Mesenchymal stem cell (in vitro differentiated cells and primary cell): Measurements from ENCODE around the gene RFNG.

Source experiments
- DNase-seq: peaks from one replicate; pipeline ENCODE4 v3.0.0-alpha.2; 2013
- H2AFZ ChIP-seq: one replicate; pipeline ENCODE4 v1.6.1; 2013; ENCODE audit warnings: low read depth, mild to moderate bottlenecking, control low read depth, inconsistent platforms, low read length, moderate library complexity
- H2AK5ac ChIP-seq: 2 replicates; pipeline ENCODE4 v1.6.1; 2013; ENCODE audit warnings: low read length, moderate library complexity, mild to moderate bottlenecking, inconsistent platforms; ENCODE audit not compliant: severe bottlenecking
- H2BK120ac ChIP-seq: one replicate; pipeline ENCODE4 v1.6.1; 2013; ENCODE audit warnings: low read depth, mild to moderate bottlenecking, inconsistent platforms, low read length, moderate library complexity
- H2BK12ac ChIP-seq, 2 experiments: one replicate each; pipeline ENCODE4 v1.6.1; 2013; ENCODE audit warnings: inconsistent platforms in 2 of 2, low read length in 2 of 2, mild to moderate bottlenecking in 2 of 2, moderate library complexity in 2 of 2, control low read depth in 1 of 2
- H2BK15ac ChIP-seq: one replicate; pipeline ENCODE4 v1.6.1; 2013; ENCODE audit warnings: mild to moderate bottlenecking, low read depth, inconsistent platforms; ENCODE audit not compliant: poor library complexity, severe bottlenecking
- H2BK5ac ChIP-seq: 2 replicates; pipeline ENCODE4 v1.6.1; 2013; ENCODE audit warnings: low read depth, mild to moderate bottlenecking, low read length, control low read depth, inconsistent platforms; ENCODE audit not compliant: poor library complexity, severe bottlenecking
- H3K14ac ChIP-seq, 2 experiments: one replicate each; pipeline ENCODE4 v1.6.1; 2013; ENCODE audit warnings: inconsistent platforms in 2 of 2, low read length in 2 of 2, control low read depth in 1 of 2, mild to moderate bottlenecking in 1 of 2, moderate library complexity in 1 of 2
- H3K18ac ChIP-seq, 2 experiments: one replicate each; pipeline ENCODE4 v1.6.1; 2013; ENCODE audit warnings: inconsistent platforms in 2 of 2, low read length in 2 of 2, control low read depth in 1 of 2, low read depth in 1 of 2, mild to moderate bottlenecking in 1 of 2
- H3K23ac ChIP-seq, 2 experiments: one replicate each; pipeline ENCODE4 v1.6.1; 2013; ENCODE audit warnings: inconsistent platforms in 2 of 2, low read length in 2 of 2, mild to moderate bottlenecking in 2 of 2, moderate library complexity in 2 of 2, control low read depth in 1 of 2
- H3K27ac ChIP-seq: 2 replicates; pipeline ENCODE4 v1.5.1; 2013; ENCODE audit warnings: mild to moderate bottlenecking, moderate library complexity, low read length, control low read depth, inconsistent platforms; ENCODE audit not compliant: poor library complexity, severe bottlenecking
- H3K27me3 ChIP-seq, 2 experiments: 2 replicates each; pipeline versions ENCODE4 v1.6.1 to v1.7.0; 2013; ENCODE audit warnings: low read length in 2 of 2, mild to moderate bottlenecking in 2 of 2, moderate library complexity in 2 of 2, control low read depth in 1 of 2, inconsistent platforms in 1 of 2; ENCODE audit not compliant: control insufficient read depth in 1 of 2, insufficient read depth in 1 of 2
- H3K36me3 ChIP-seq, 2 experiments: 2 replicates each; pipeline versions ENCODE4 v1.6.1 to v1.7.0; 2013; ENCODE audit warnings: low read length in 2 of 2, control low read depth in 1 of 2, inconsistent platforms in 1 of 2, low read depth in 1 of 2, mild to moderate bottlenecking in 1 of 2; ENCODE audit not compliant: insufficient read depth in 2 of 2, control insufficient read depth in 1 of 2
- H3K4ac ChIP-seq, 2 experiments: one replicate each; pipeline ENCODE4 v1.6.1; 2013; ENCODE audit warnings: inconsistent platforms in 2 of 2, low read length in 2 of 2, mild to moderate bottlenecking in 2 of 2, moderate library complexity in 2 of 2, control low read depth in 1 of 2, low read depth in 1 of 2
- H3K4me1 ChIP-seq: 2 replicates; pipeline ENCODE4 v1.6.1; 2013; ENCODE audit warnings: low read depth, low read length, control low read depth; ENCODE audit not compliant: control insufficient read depth, insufficient read depth
- H3K4me2 ChIP-seq: 2 replicates; pipeline ENCODE4 v1.6.1; 2013; ENCODE audit warnings: low read length, mild to moderate bottlenecking, inconsistent platforms; ENCODE audit not compliant: poor library complexity, severe bottlenecking
- H3K4me3 ChIP-seq, 2 experiments: 2 replicates each; pipeline versions ENCODE4 v1.5.1 to v1.7.0; 2013; ENCODE audit warnings: low read length in 2 of 2, mild to moderate bottlenecking in 2 of 2, control low read depth in 1 of 2, low read depth in 1 of 2; ENCODE audit not compliant: insufficient read depth in 1 of 2
- H3K79me1 ChIP-seq: replicated peaks from 2 replicates; pipeline ENCODE4 v1.6.1; 2013; ENCODE audit warnings: mild to moderate bottlenecking, control low read depth, low read length, inconsistent platforms; ENCODE audit not compliant: poor library complexity, severe bottlenecking
- H3K9ac ChIP-seq: 2 replicates; pipeline ENCODE4 v1.7.0; 2013; ENCODE audit warnings: mild to moderate bottlenecking, low read length, moderate library complexity
- H3K9me3 ChIP-seq: 2 replicates; pipeline ENCODE4 v1.7.0; 2013; ENCODE audit warnings: mild to moderate bottlenecking, low read length; ENCODE audit not compliant: control insufficient read depth
- H4K8ac ChIP-seq: one replicate; pipeline ENCODE4 v1.6.1; 2013; ENCODE audit warnings: inconsistent platforms, mild to moderate bottlenecking, low read length, moderate library complexity
- H4K91ac ChIP-seq: one replicate; pipeline ENCODE4 v1.6.1; 2013; ENCODE audit warnings: mild to moderate bottlenecking, low read length, inconsistent platforms
- WGBS: methylation state at CpG from one replicate; pipeline ENCODE4 v1.1.7; 2013; ENCODE audit warnings: mixed read lengths; 5-methylcytosine and 5-hydroxymethylcytosine counted together

The RFNG gene

GRCh38 chr17:82097184-82097918 is 45.7 kb upstream of the RFNG start:
- H3K9ac ChIP-seq: peak overlapping the region; percentile 90
- peak overlapping the region; percentile 69 to 81 for H3K4ac ChIP-seq
- 1% methylated on average over 52 of the region's 77 CpGs for WGBS
- peak overlapping the region; percentile 93 for H4K91ac ChIP-seq
- peak overlapping the region; percentile 93 for H2BK15ac ChIP-seq
- H3K27me3 ChIP-seq: no peaks in the 10 kb centered on the region
- peak overlapping the region; percentile 72 to 97 for H3K23ac ChIP-seq
- H3K18ac ChIP-seq: peak overlapping the region; percentile 91 to 94
- H2BK12ac ChIP-seq: peak overlapping the region in 1 of 2 experiments; percentile 78
- H3K9me3 ChIP-seq: no peaks in the 10 kb centered on the region
- peak overlapping the region; percentile 90 for H3K4me2 ChIP-seq
- H2BK120ac ChIP-seq: peak overlapping the region; percentile 98
- peaks cover 27 to 59% of the 10 kb centered on the region in 2 experiments for H3K36me3 ChIP-seq
- no peak overlapping the region for H3K27ac ChIP-seq
- H3K4me1 ChIP-seq: peaks cover 52% of the 10 kb centered on the region
- H3K14ac ChIP-seq: peak overlapping the region; percentile 94 to 98
- H2BK5ac ChIP-seq: peak overlapping the region; percentile 60
- DNase-seq: peak; percentile 54
- no peak overlapping the region for H2AFZ ChIP-seq
- peak overlapping the region; percentile 50 for H4K8ac ChIP-seq
- H3K79me1 ChIP-seq: peaks cover 22% of the 10 kb centered on the region
- peak overlapping the region; percentile 77 to 84 for H3K4me3 ChIP-seq
- H2AK5ac ChIP-seq: no peak overlapping the region

GRCh38 chr17:82096709-82097183 is 45.1 kb upstream of the RFNG start:
- no peak overlapping the region for H2BK12ac ChIP-seq
- 42% methylated on average over 7 of the region's 8 CpGs for WGBS

GRCh38 chr17:82095777-82096708 is 44.4 kb upstream of the RFNG start:
- H3K18ac ChIP-seq: peak overlapping the region; percentile 38

More at GRCh38 chr17:82096709-82097183, 45.1 kb upstream of the RFNG start:
- H3K14ac ChIP-seq: peak overlapping the region; percentile 44 to 98
- H3K4me2 ChIP-seq: peak overlapping the region; percentile 90
- peaks cover 27% of the 10 kb centered on the region for H3K79me1 ChIP-seq
- peak overlapping the region; percentile 77 to 84 for H3K4me3 ChIP-seq
- H2AFZ ChIP-seq: no peak overlapping the region
- no peak overlapping the region for H3K27ac ChIP-seq
- peaks cover 46% of the 10 kb centered on the region for H3K4me1 ChIP-seq
- H2AK5ac ChIP-seq: no peak overlapping the region
- H3K4ac ChIP-seq: peak overlapping the region in 1 of 2 experiments; percentile 22
- H4K8ac ChIP-seq: no peak overlapping the region
- H2BK120ac ChIP-seq: peak overlapping the region; percentile 24
- peak overlapping the region in 1 of 2 experiments; percentile 57 for H3K23ac ChIP-seq
- peak overlapping the region; percentile 93 for H4K91ac ChIP-seq
- H3K9me3 ChIP-seq: no peaks in the 10 kb centered on the region
- no peak overlapping the region for H2BK5ac ChIP-seq
- H2BK15ac ChIP-seq: no peak overlapping the region
- no peaks in the 10 kb centered on the region for H3K27me3 ChIP-seq
- peak overlapping the region; percentile 90 to 91 for H3K18ac ChIP-seq
- H3K9ac ChIP-seq: peak overlapping the region; percentile 90
- DNase-seq: no peak
- H3K36me3 ChIP-seq: peaks cover 33 to 65% of the 10 kb centered on the region in 2 experiments

More at GRCh38 chr17:82095777-82096708, 44.4 kb upstream of the RFNG start:
- Histone ChIP-seq H3K4me3 (peak overlapping the region; percentile 8 to 84), H3K4me1 (peaks cover 40% of the 10 kb centered on the region), H3K36me3 (peaks cover 39 to 67% of the 10 kb centered on the region in 2 experiments), H3K79me1 (peaks cover 31% of the 10 kb centered on the region), H3K23ac (peak overlapping the region in 1 of 2 experiments; percentile 80), H3K9me3 (no peaks in the 10 kb centered on the region), H3K4ac (no peak overlapping the region), H3K27ac (no peak overlapping the region), H4K91ac (peak overlapping the region; percentile 45), H3K9ac (peak overlapping the region; percentile 90), H4K8ac (peak overlapping the region; percentile 48), H2BK12ac (peak overlapping the region in 1 of 2 experiments; percentile 21), H2BK15ac (no peak overlapping the region), H2AFZ (no peak overlapping the region), H2BK5ac (no peak overlapping the region), H3K27me3 (no peaks in the 10 kb centered on the region), H2AK5ac (no peak overlapping the region), H3K4me2 (peak overlapping the region; percentile 90), H3K14ac (peak overlapping the region in 1 of 2 experiments; percentile 61), H2BK120ac (no peak overlapping the region)
- DNase-seq: no peak
- WGBS: 89% methylated on average over 35 of the region's 35 CpGs
